Fibroblast of lung (primary cell): ENCODE results near the gene TP53RK. TPM values are rescaled to one million over a fixed set of nuclear protein-coding genes. Genes with fewer than 3 reads are reported as not detected.

Experiments
- DNase-seq, 2 donors: peaks; one replicate each; pipeline versions ENCODE4 v3.0.0 to v3.0.0-alpha.2; 2010; ENCODE audit warnings: low read depth in 2 of 2
- H2AFZ ChIP-seq: 2 replicates; pipeline ENCODE4 v1.5.1; 2012; ENCODE audit warnings: low read length, control low read depth, inconsistent platforms
- H3K27ac ChIP-seq: 2 replicates; pipeline ENCODE4 v1.5.1; 2011; ENCODE audit warnings: low read length, control low read depth; ENCODE audit not compliant: insufficient read depth
- H3K27me3 ChIP-seq: 2 replicates; pipeline ENCODE4 v1.5.1; 2011; ENCODE audit warnings: mild to moderate bottlenecking, low read length; ENCODE audit not compliant: control insufficient read depth, insufficient read depth
- H3K36me3 ChIP-seq: 2 replicates; pipeline ENCODE4 v1.5.1; 2011; ENCODE audit warnings: low read length; ENCODE audit not compliant: control insufficient read depth, insufficient read depth
- H3K4me1 ChIP-seq: 2 replicates; pipeline ENCODE4 v1.5.1; 2011; ENCODE audit warnings: low read length; ENCODE audit not compliant: control insufficient read depth, insufficient read depth; ENCODE audit errors: extremely low read depth
- H3K4me2 ChIP-seq: 2 replicates; pipeline ENCODE4 v1.5.1; 2011; ENCODE audit warnings: low read length, control low read depth; ENCODE audit not compliant: insufficient read depth; ENCODE audit errors: extremely low read depth
- H3K4me3 ChIP-seq, 4 experiments: fragments of 200-600 bp in 1 of 4; sonication (generic) in 1 of 4; replicated peaks in 1 of 4; 2 replicates each; pipeline ENCODE4 v1.5.1; 2011 to 2016; ENCODE audit warnings: low read length in 4 of 4, low read depth in 3 of 4, mild to moderate bottlenecking in 3 of 4, control low read depth in 2 of 4, inconsistent platforms in 1 of 4, mixed read lengths in 1 of 4; ENCODE audit not compliant: insufficient read depth in 1 of 4; ENCODE audit errors: control extremely low read depth in 1 of 4
- H3K79me2 ChIP-seq: 2 replicates; pipeline ENCODE4 v1.5.1; 2012; ENCODE audit warnings: mild to moderate bottlenecking, low read length, inconsistent platforms; ENCODE audit not compliant: control insufficient read depth, insufficient read depth
- H3K9ac ChIP-seq: 2 replicates; pipeline ENCODE4 v1.5.1; 2011; ENCODE audit warnings: mild to moderate bottlenecking, low read length, control low read depth; ENCODE audit not compliant: insufficient read depth
- H3K9me3 ChIP-seq: 2 replicates; pipeline ENCODE4 v1.5.1; 2012; ENCODE audit warnings: low read depth, low read length; ENCODE audit not compliant: control insufficient read depth, insufficient read depth
- H4K20me1 ChIP-seq: 2 replicates; pipeline ENCODE4 v1.5.1; 2011; ENCODE audit warnings: low read length; ENCODE audit not compliant: control insufficient read depth, insufficient read depth; ENCODE audit errors: extremely low read depth
- CTCF ChIP-seq, 2 donors: IDR thresholded peaks in 1 of 2; conservative IDR thresholded peaks in 1 of 2; 1 replicate in 1 of 2; 2 replicates in 1 of 2; pipeline ENCODE4 v1.5.1; 2011 to 2012; ENCODE audit warnings: low read length in 2 of 2, control low read depth in 1 of 2, inconsistent platforms in 1 of 2, low read depth in 1 of 2, mild to moderate bottlenecking in 1 of 2
- EZH2 ChIP-seq: IDR thresholded peaks from 2 replicates; pipeline ENCODE4 v1.5.1; 2012; ENCODE audit warnings: low read length, control low read depth, mild to moderate bottlenecking; ENCODE audit errors: missing control alignments
- polyA plus RNA-seq, 2 donors: library from polyadenylated mRNA; depleted of rRNA in 1 of 2; stranded (reverse) in 1 of 2; unstranded in 1 of 2; fragments of >200 nt; gene quantifications; 2 replicates each; pipeline ENCODE4 v1.2.1, GENCODE V29; 2011 to 2012; ENCODE audit warnings: missing spikeins in 1 of 2
- total RNA-seq: library from RNA; depleted of rRNA; stranded (reverse); fragments of >200 nt; gene quantifications from 2 replicates; pipeline ENCODE4 v1.2.1, GENCODE V29; 2014

The TP53RK gene
- total and polyA plus RNA-seq, 2 donors (not counting 1 experiment from before 2014, with no cell fraction given) = 9.2 to 19.5 TPM

GRCh38 chr20:46657137-46657536 is 32.1 kb downstream of the TP53RK start:
- no peaks in the 10 kb centered on the region for H4K20me1 ChIP-seq
- H3K4me2 ChIP-seq = no peak overlapping the region
- H3K27me3 ChIP-seq = no peaks in the 10 kb centered on the region
- no peaks in the 10 kb centered on the region for H3K79me2 ChIP-seq
- no peaks in the 10 kb centered on the region for H3K9me3 ChIP-seq
- H3K4me3 ChIP-seq = no peak overlapping the region
- DNase-seq = no peak
- no peak for TF ChIP-seq CTCF (conservative IDR thresholded peaks at IDR 0.05 in 1 of 2, IDR thresholded peaks at IDR 0.05 in 1 of 2; ENCODE audit: low read depth in 1 of 2, low read length in 2 of 2)
- TF ChIP-seq EZH2 = no peak
- H3K36me3 ChIP-seq = no peaks in the 10 kb centered on the region
- H3K9ac ChIP-seq = no peak overlapping the region
- no peak overlapping the region for H3K27ac ChIP-seq
- H2AFZ ChIP-seq = no peak overlapping the region
- no peaks in the 10 kb centered on the region for H3K4me1 ChIP-seq

GRCh38 chr20:46652699-46653098 is 36.5 kb downstream of the TP53RK start:
- Histone ChIP-seq H3K9ac (no peak overlapping the region), H3K79me2 (no peaks in the 10 kb centered on the region), H4K20me1 (no peaks in the 10 kb centered on the region), H3K9me3 (no peaks in the 10 kb centered on the region), H2AFZ (no peak overlapping the region), H3K27ac (no peak overlapping the region), H3K4me3 (no peak overlapping the region), H3K27me3 (peaks cover 4% of the 10 kb centered on the region), H3K36me3 (no peaks in the 10 kb centered on the region), H3K4me1 (no peaks in the 10 kb centered on the region), H3K4me2 (no peak overlapping the region)
- DNase-seq = peak; percentile 11 to 33
- TF ChIP-seq EZH2 = no peak
- TF ChIP-seq CTCF (conservative IDR thresholded peaks at IDR 0.05 in 1 of 2, IDR thresholded peaks at IDR 0.05 in 1 of 2; ENCODE audit: low read depth in 1 of 2, low read length in 2 of 2) = no peak

- no peaks in the 10 kb centered on the region for H4K20me1 ChIP-seq
- no peak within 1 kb of the TSS for H3K27ac ChIP-seq
- H3K79me2 ChIP-seq = no peaks in the 10 kb centered on the region
- no peak within 1 kb of the TSS for H3K9ac ChIP-seq
- no peak within 1 kb of the TSS for H2AFZ ChIP-seq
- H3K4me2 ChIP-seq = no peak within 1 kb of the TSS
- peak; percentile 42 for TF ChIP-seq EZH2
- TF ChIP-seq CTCF (conservative IDR thresholded peaks at IDR 0.05 in 1 of 2, IDR thresholded peaks at IDR 0.05 in 1 of 2; ENCODE audit: low read depth in 1 of 2, low read length in 2 of 2) = no peak
- H3K27me3 ChIP-seq = peaks cover 4% of the 10 kb centered on the region
- H3K36me3 ChIP-seq = no peaks in the 10 kb centered on the region
- H3K9me3 ChIP-seq = no peaks in the 10 kb centered on the region
- H3K4me1 ChIP-seq = no peaks in the 10 kb centered on the region
- no peak for DNase-seq
- H3K4me3 ChIP-seq = peak within 1 kb of the TSS in 1 of 4 experiments; percentile 23
Measured at GRCh38 chr20:46651091-46651962, 37.9 kb downstream of the TP53RK start, which contains the start of gene SLC13A3. TSS of gene SLC13A3 (minus strand) at chr20:46651459. CDS start at chr20:46651421, 38 bp downstream.
